H1 (cell line): ENCODE results near the gene C20orf144. TPM values are rescaled to one million over a fixed set of nuclear protein-coding genes. Genes with fewer than 3 reads are reported as not detected.

ENCODE experiments used
- RAD21 ChIP-seq, 2 experiments: IDR thresholded peaks in 1 of 2; conservative IDR thresholded peaks in 1 of 2; 2 replicates each; pipeline ENCODE4 v1.6.1; 2011; ENCODE audit warnings: low read depth in 2 of 2, low read length in 2 of 2, improper control_type of control experiment in 1 of 2, inconsistent platforms in 1 of 2, mild to moderate bottlenecking in 1 of 2, moderate library complexity in 1 of 2
- SAP30 ChIP-seq: fragments of 300-600 bp; sonication (generic); IDR thresholded peaks from 2 replicates; pipeline ENCODE4 v1.7.1; 2012; ENCODE audit warnings: low read length, moderate library complexity, mild to moderate bottlenecking, inconsistent platforms; ENCODE audit not compliant: insufficient read depth, insufficient replicate concordance
- SIRT6 ChIP-seq: IDR thresholded peaks from one replicate; pipeline ENCODE4 v1.7.1; 2012; ENCODE audit warnings: low read length, inconsistent platforms
- USF2 ChIP-seq: IDR thresholded peaks from 2 replicates; pipeline ENCODE4 v1.6.1; 2011; ENCODE audit warnings: low read length, improper control_type of control experiment
- polyA plus RNA-seq, 7 experiments: library from polyadenylated mRNA; depleted of rRNA in 3 of 7; stranded (reverse) in 5 of 7; unstranded in 2 of 7; fragments of >200 nt in 5 of 7; fragments of 200-250 nt in 2 of 7; gene quantifications; 1 replicate in 5 of 7; 2 replicates in 1 of 7; 4 replicates in 1 of 7; pipeline versions ENCODE4 v1.2.1 to v1.2.3, GENCODE V29; 2011 to 2013; ENCODE audit warnings: missing spikeins in 2 of 7, mixed read lengths in 2 of 7
- total RNA-seq: library from RNA; stranded (reverse); fragmentation: NEBNext Ultra II Directional; extraction: Animal tissue kit (Norgen Biotek cat#: 25700); gene quantifications from 2 replicates; pipeline ENCODE4 v1.2.1, GENCODE V29; 2021

The C20orf144 gene
- total and polyA plus RNA-seq, 2 of the 8 experiments (the other 6 are each of a cell fraction or from before 2014, with no cell fraction given): 0.21 to 0.24 TPM

DNA sequence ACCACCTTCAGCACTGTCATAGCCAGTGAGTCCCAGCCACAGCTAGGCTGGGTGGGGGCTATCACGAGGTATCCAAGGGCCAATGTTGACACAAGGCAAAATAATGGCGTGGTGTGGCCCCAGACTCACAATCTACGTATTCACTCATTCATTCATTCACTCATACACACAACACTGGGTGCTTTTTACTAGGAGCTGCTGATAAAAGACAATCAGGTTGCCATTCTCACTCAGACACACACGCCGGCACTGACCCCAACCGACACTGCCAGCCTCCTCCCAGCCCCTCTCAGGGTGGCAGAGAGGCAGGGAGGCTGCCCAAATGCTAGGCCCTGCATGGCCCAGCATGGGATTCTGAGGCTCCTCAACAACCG, 1.5 kb upstream of the C20orf144 start (continued):
- TF ChIP-seq RAD21 (IDR thresholded peaks at IDR 0.05 in 1 of 2, conservative IDR thresholded peaks at IDR 0.05 in 1 of 2; ENCODE audit: low read depth in 2 of 2, low read length in 2 of 2) (no peak), SIRT6 (no peak), USF2 (no peak), SAP30 (no peak)
- TF ChIP-seq, all 59 proteins: peak for 0
